Neural cell (in vitro differentiated cells): ENCODE measurements around the gene PODXL2.

Experiments used
- EP300 ChIP-seq: fragments of 450-650 bp; conservative IDR thresholded peaks from 2 replicates; pipeline ENCODE4 v1.6.1; 2014; ENCODE audit warnings: antibody characterized with exemption, mild to moderate bottlenecking, moderate library complexity; ENCODE audit not compliant: poor library complexity, severe bottlenecking
- EZH2 ChIP-seq: fragments of 200-600, 300-800 bp; shearing (Covaris generic), sonication (generic); IDR thresholded peaks from 2 replicates; pipeline ENCODE4 v1.6.1; 2014; ENCODE audit warnings: antibody characterized with exemption, low read length, borderline replicate concordance, mild to moderate bottlenecking; ENCODE audit not compliant: insufficient read depth, poor library complexity, severe bottlenecking
- POLR2AphosphoS5 ChIP-seq: IDR thresholded peaks from 2 replicates; pipeline ENCODE4 v1.6.1; 2012
- TF ChIP-seq, protein P1 (sequence below): fragments of 450-650 bp; IDR thresholded peaks from 2 replicates; pipeline ENCODE4 v1.5.1; 2014; ENCODE audit warnings: antibody characterized with exemption, mild to moderate bottlenecking, moderate library complexity; ENCODE audit not compliant: poor library complexity, severe bottlenecking
- TF ChIP-seq, protein P2 (sequence below): IDR thresholded peaks from 2 replicates; pipeline ENCODE4 v1.6.1; 2012; ENCODE audit warnings: borderline replicate concordance

DNA sequence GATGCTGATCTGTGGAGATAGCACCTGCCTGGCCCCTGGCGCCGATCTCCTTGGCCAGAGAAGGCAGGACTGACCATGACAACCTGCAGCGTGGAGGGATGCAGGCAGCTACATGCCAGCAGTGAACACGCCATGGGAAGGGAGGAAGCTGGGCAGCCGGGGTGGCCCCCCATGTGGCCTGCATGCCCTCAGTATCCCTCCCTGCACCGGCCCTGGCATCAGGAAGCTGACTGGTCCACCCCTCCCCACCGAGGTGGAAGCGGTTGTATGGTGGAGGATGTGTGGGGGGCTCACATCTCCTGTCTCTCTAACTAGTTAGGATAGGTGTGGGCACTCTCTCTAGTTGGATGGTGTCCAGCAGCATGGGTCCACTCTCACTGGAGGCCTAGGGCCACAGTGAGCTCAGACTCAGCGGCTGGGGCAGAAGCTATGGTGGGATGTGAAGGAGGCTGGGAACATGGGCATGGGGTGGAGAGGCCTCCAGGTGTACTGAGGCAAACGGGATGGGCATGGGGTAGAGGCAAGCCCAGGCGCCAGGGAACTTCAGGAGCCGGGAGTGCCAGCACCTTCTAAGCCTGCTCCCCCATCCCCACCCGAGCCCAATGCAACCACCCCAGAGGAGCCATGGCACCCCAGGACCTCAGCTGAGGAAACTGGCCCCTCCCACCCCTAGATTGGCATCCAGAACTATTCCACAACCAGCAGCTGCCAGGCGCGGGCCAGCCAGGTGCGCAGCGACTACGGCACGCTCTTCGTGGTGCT, 42.0 kb downstream of the PODXL2 start:
- TF ChIP-seq, protein P1, sequence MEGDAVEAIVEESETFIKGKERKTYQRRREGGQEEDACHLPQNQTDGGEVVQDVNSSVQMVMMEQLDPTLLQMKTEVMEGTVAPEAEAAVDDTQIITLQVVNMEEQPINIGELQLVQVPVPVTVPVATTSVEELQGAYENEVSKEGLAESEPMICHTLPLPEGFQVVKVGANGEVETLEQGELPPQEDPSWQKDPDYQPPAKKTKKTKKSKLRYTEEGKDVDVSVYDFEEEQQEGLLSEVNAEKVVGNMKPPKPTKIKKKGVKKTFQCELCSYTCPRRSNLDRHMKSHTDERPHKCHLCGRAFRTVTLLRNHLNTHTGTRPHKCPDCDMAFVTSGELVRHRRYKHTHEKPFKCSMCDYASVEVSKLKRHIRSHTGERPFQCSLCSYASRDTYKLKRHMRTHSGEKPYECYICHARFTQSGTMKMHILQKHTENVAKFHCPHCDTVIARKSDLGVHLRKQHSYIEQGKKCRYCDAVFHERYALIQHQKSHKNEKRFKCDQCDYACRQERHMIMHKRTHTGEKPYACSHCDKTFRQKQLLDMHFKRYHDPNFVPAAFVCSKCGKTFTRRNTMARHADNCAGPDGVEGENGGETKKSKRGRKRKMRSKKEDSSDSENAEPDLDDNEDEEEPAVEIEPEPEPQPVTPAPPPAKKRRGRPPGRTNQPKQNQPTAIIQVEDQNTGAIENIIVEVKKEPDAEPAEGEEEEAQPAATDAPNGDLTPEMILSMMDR, result no peak
- no peak for TF ChIP-seq EP300
- TF ChIP-seq, protein P2, sequence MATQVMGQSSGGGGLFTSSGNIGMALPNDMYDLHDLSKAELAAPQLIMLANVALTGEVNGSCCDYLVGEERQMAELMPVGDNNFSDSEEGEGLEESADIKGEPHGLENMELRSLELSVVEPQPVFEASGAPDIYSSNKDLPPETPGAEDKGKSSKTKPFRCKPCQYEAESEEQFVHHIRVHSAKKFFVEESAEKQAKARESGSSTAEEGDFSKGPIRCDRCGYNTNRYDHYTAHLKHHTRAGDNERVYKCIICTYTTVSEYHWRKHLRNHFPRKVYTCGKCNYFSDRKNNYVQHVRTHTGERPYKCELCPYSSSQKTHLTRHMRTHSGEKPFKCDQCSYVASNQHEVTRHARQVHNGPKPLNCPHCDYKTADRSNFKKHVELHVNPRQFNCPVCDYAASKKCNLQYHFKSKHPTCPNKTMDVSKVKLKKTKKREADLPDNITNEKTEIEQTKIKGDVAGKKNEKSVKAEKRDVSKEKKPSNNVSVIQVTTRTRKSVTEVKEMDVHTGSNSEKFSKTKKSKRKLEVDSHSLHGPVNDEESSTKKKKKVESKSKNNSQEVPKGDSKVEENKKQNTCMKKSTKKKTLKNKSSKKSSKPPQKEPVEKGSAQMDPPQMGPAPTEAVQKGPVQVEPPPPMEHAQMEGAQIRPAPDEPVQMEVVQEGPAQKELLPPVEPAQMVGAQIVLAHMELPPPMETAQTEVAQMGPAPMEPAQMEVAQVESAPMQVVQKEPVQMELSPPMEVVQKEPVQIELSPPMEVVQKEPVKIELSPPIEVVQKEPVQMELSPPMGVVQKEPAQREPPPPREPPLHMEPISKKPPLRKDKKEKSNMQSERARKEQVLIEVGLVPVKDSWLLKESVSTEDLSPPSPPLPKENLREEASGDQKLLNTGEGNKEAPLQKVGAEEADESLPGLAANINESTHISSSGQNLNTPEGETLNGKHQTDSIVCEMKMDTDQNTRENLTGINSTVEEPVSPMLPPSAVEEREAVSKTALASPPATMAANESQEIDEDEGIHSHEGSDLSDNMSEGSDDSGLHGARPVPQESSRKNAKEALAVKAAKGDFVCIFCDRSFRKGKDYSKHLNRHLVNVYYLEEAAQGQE, result no peak
- TF ChIP-seq POLR2AphosphoS5, result no peak
- TF ChIP-seq EZH2, result no peak
